Panc1 (cell line): ENCODE measurements around the gene PSME3.

Experiments
- CTCF ChIP-seq: fragments of 450-650 bp; IDR thresholded peaks from 2 replicates; pipeline ENCODE4 v1.5.1; 2017; ENCODE audit warnings: mild to moderate bottlenecking
- POLR2AphosphoS5 ChIP-seq: IDR thresholded peaks from 2 replicates; pipeline ENCODE4 v1.6.1; 2012; ENCODE audit warnings: mild to moderate bottlenecking, low read depth, low read length, moderate library complexity
- REST ChIP-seq, 2 experiments: IDR thresholded peaks; 2 replicates each; pipeline ENCODE4 v1.6.1; 2011 to 2012; ENCODE audit warnings: low read depth in 2 of 2, control low read depth in 1 of 2, low read length in 1 of 2, mild to moderate bottlenecking in 1 of 2, moderate library complexity in 1 of 2; ENCODE audit not compliant: insufficient read depth in 1 of 2
- SIN3A ChIP-seq: IDR thresholded peaks from 2 replicates; pipeline ENCODE4 v1.6.1; 2012; ENCODE audit warnings: low read depth, mild to moderate bottlenecking, low read length, moderate library complexity, borderline replicate concordance; ENCODE audit not compliant: insufficient read depth
- TCF7L2 ChIP-seq: IDR thresholded peaks from 2 replicates; pipeline ENCODE4 v1.6.1; 2011; ENCODE audit warnings: mild to moderate bottlenecking, low read depth, low read length, inconsistent platforms

- TF ChIP-seq CTCF (no peak), SIN3A (no peak), POLR2AphosphoS5 (no peak), REST (IDR thresholded peaks at IDR 0.05; ENCODE audit: insufficient read depth in 1 of 2, low read depth in 2 of 2, low read length in 1 of 2) (no peak), TCF7L2 (no peak)
These were observed 2.2 kb upstream of the PSME3 start for GRCh38 chr17:42830971-42831370.
